GM19324 (cell line): ENCODE measurements around the gene MT1A.
"Not testable (repeated sequence)": the region's sequence is repeated elsewhere in the genome, so short reads cannot be mapped to it uniquely, and the experiment has no call there.

Experiments used
- ATAC-seq: cut with Tn5 transposase; IDR thresholded peaks from one replicate; pipeline ENCODE4 v1.9.1; 2021; ENCODE audit warnings: mild to moderate bottlenecking, moderate library complexity; ENCODE audit not compliant: unreplicated experiment, low FRiP score

Gene MT1A

GRCh38 chr16:56610017-56610608 is 28.4 kb upstream of the MT1A start:
- no peak for ATAC-seq

- ATAC-seq, result no peak
Observed at GRCh38 chr16:56610609-56611111, 27.8 kb upstream of the MT1A start.

- ATAC-seq, result no peak
Observed at GRCh38 chr16:56611281-56611833, 27.1 kb upstream of the MT1A start.

DNA sequence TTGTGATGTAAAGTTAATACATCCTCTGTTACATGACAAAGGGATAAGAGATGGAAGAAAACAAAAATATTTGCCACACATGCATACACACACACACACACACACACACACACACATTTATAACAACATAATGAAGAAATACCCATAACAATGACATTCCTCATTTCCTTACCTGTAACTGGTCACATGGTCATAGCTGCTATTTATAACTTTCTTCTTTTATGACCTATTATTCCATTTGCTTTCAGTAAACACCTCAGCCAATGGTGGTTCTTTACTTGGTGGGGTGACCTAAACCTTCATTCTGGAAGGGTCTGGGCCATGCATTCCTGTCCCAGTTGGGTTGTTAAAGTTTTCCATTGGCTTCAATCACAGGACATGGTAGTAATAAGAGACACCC is 24.8 kb upstream of the MT1A start:
- no peak for ATAC-seq

DNA sequence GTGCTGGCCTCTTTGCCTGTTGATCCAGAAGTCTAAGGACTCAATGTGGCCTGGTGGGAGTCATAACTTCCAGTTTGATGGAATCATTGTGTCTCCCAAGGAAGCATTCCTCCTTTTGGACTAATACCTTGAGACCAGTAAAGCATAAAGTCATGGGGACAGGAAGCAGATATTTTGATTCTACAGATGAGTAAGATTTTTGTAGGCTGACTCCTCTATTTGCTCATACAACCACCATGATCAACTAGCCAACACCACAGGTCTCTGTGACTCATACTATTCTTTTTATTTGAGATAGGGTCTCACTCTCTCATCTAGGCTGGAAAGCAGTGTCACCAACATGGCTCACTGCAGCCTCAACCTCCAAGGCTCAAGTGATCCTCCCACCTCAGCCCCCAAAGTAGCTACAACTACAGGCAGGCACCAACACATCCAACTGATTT is 23.9 kb upstream of the MT1A start:
- no peak for ATAC-seq

DNA sequence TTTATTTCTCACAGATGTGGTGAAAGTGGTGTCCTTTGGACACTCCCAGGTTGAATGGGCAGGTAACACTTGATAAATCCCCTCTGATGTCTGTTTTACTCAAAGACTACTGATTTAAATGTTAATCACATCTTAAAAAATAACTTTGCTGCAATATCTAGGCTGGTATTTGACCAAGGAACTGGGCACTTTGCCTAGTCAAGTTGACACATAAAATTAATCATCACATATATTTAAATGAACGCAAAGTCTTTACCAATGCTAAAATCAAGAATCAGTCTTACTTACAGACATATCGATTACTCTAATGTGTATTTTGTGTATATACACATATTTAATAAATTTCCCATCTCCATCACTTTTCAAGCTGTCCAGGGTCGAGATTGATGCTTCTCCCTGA is 23.1 kb upstream of the MT1A start:
- no peak for ATAC-seq

- no peak for ATAC-seq
Observed at GRCh38 chr16:56616608-56617211, 21.8 kb upstream of the MT1A start.

DNA sequence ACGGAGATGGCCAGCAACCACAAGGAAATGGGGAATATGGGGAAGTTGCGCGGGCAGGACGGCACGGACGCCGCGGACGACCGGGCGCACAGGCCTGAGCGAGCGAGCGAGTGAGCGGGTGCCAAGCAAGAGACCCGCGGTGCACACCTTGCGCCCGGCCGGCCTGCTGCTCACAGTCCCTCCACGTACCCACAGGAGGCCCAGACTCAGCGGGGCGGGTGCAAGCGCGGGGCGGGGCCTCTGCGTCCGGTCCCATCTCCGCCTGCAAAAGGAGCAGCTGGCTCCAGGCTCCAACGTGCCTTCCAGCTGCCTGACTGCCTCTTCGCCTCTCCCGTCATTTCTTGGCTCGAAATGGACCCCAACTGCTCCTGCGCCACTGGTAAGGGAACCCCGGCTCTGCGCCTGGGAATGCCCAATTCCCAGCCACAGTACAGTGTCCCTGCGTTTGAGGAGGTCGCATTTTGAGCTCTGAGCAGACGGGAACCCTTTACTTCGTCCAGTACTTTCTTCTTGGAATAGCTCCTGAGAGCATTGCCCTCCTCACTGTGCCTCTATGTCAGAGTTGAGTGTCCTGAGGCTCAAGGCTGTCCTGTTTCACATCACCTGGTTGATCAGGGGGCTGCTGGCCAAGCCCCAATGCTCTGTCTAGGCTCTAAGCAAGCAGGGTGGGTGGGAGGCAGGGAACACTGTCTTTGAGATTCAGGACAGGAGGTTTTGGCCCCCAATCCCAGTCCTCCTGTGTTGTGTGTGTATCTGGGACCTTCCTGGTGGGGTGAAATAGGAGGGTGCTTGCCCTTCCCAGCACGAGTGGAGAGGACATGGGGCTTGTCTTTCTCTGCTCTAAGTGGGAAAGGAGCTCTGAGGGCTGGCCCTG is 21.0 kb upstream of the MT1A start:
- ATAC-seq, result no peak

DNA sequence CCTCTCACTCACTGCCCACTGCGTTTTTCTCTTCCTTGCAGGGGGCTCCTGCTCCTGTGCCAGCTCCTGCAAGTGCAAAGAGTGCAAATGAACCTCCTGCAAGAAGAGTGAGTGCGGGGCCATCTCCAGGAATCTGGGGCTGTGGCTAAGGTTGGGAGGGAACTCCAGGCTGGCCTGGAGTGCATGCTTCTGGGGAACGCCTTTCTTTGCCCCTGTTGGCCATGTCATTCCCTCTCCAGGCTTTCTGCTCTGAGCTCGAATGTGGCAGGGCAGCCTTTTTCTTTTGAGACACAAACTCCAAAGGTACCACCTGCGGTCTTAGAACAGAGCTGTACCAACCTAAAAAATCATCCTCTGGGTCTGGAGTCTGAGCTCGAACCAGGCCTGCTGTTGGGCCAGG is 20.3 kb upstream of the MT1A start:
- no peak for ATAC-seq

- no peak for ATAC-seq
Observed at GRCh38 chr16:56620339-56620897, 18.0 kb upstream of the MT1A start.

GRCh38 chr16:56621665-56622445 is 16.6 kb upstream of the MT1A start:
- ATAC-seq, result not testable (repeated sequence)

- ATAC-seq, result not testable (repeated sequence)
Observed at GRCh38 chr16:56623184-56623583, 15.3 kb upstream of the MT1A start.

DNA sequence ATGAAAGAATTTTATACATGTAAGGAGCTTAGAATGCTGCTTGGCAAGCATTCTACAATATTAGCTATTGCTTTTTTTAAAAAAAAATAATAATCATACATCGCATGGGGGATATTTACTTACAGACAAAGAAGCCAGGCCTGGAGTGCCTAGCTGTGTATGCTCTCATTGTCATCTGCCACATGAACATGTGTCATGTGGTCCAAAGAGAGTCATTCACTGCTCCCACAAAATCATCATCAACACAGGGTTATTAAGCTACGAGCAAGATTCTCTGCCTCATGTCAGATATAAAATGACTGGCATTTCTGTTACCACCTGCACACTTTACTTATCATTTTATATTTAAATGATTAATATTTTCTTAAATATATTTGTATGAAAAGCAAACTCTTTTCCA is 14.8 kb upstream of the MT1A start:
- no peak for ATAC-seq

GRCh38 chr16:56625140-56625942 is 13.1 kb upstream of the MT1A start, which contains the start of gene MT1E:
MT1E (plus strand) TSS chr16:56625781; CDS start chr16:56625852, 71 bp downstream.
- no peak for ATAC-seq

DNA sequence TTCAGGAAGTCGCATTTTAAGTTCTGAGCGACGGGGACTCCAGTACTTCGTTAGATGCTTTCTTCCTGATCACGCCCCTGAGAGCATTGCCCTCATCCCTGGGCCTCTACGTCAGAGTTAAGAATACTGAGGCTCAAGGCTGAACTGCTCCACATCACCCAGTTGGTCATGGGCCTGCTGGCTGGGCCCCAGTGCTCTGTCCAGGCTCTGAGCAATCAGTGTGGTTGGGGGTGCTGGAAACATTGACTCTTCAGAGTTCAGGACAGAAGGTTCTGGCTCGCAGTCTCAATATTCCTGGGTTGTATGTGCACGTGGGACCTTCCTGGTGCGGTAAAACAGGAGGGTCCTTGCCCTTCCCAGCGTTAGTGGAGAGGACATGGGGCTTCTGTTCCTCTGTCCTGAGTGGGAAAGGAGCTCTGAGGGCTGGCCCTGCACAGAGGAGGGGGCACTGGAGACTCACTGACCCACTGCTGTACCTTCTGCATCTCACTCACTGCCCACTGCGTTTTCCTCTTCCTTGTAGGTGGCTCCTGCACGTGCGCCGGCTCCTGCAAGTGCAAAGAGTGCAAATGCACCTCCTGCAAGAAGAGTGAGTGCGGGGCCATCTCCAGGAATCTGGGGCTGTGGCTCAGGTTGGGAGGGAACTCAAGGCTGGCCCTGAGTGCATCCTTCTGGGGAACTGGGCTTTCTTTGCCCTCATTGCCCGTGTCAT is 12.4 kb upstream of the MT1A start:
- ATAC-seq, result no peak

- ATAC-seq, result no peak
Observed at GRCh38 chr16:56626685-56627084, 11.8 kb upstream of the MT1A start.

GRCh38 chr16:56628486-56629350 is 9.7 kb upstream of the MT1A start:
- ATAC-seq, result no peak

DNA sequence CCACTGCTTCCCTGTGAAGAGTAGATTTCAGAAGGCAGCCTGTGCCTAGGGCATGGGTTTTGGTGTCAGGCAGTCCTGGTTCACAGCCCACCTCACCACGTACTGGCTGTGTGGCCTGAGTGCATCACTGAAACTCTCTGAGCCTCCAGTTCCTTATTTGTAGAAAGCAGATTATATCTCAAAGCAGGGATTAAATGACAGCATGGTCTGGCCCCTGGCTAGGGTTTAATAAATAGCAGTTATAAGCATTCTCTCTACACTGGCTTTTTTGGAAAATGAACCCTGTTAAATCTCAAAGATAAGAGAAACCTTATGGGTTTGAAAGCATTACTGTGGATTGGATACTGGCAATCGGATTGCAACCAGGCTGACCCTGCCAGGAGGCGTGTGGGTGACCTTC is 8.9 kb upstream of the MT1A start:
- no peak for ATAC-seq
